C4-2B (cell line): ENCODE measurements around the gene HMGN4.

Experiments
- CTCF ChIP-seq: fragments of 450-650 bp; conservative IDR thresholded peaks from 2 replicates; pipeline ENCODE4 v1.5.1; 2017; ENCODE audit warnings: mild to moderate bottlenecking
- ZFX ChIP-seq: fragments of 450-650 bp; IDR thresholded peaks from 2 replicates; pipeline ENCODE4 v1.6.1; 2017

GRCh38 chr6:26530203-26530602 is 8.0 kb upstream of the HMGN4 start:
- TF ChIP-seq CTCF (no peak), ZFX (no peak)
